ENCODE results near the gene FBXL19.

DNA sequence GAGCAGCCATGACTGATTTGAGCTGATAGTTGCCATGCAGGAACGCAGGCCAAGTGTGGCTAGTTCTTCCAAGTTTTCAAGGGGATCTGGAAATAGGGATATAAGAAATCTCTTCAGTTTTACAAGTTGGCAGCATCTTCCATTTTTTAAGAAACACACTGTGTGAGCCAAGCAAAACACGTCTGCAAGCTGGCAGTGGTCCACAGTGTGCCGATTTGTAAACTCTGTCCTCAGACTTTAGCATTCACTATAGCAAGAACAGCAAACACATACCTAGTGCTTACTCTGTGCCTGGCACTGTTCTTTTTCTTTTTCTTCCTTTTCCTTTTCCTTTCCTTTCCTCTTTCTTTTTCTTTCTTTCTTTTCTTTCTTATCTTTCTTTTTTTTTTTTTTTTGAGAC lies 28.4 kb downstream of the FBXL19 start:
- TF ChIP-seq CTCF (IDR thresholded peaks at IDR 0.05) = no peak
- no peak for TF ChIP-seq POLR2A (IDR thresholded peaks at IDR 0.05)

Data from body of pancreas (tissue), 4 donors.